ENCODE data around the gene DES. TPM values are rescaled to one million over a fixed set of nuclear protein-coding genes. Genes with fewer than 3 reads are reported as not detected.

DES gene
- total RNA-seq, 2 experiments from 2014 or later = not detected

- Mint-ChIP-seq H3K9me3 (no peaks in the 10 kb centered on the region), H3K4me3 (no peak overlapping the region), H3K27me3 (peaks cover 25% of the 10 kb centered on the region), H3K36me3 (no peaks in the 10 kb centered on the region), H3K4me1 (ENCODE audit: low read depth) (peaks cover 11% of the 10 kb centered on the region), H3K27ac (no peak overlapping the region)
- CTCF ChIA-PET = interaction anchor here (0.6 kb wide), 1 partner anchor 13 kb away, joined by 3 read pairs; no protein-coding TSS in a partner anchor
- DNase-seq = no peak
- POLR2A ChIA-PET = interaction anchor here (0.6 kb wide), 1 partner anchor 53 kb away, joined by 5 read pairs; no protein-coding TSS in a partner anchor
- intact Hi-C loops (cut with micrococcal nuclease) = loop anchor here (5.0 kb wide), 1 partner anchor 53 kb away; the partner anchor contains the start of gene GMPPA
Measured at GRCh38 chr2:219444566-219445091, 26.5 kb downstream of the DES start.

GRCh38 chr2:219445220-219445640 is 27.1 kb downstream of the DES start:
- H3K27me3 Mint-ChIP-seq = peaks cover 25% of the 10 kb centered on the region
- DNase-seq = no peak
- intact Hi-C loops (cut with micrococcal nuclease) = no loop called here
- no peak overlapping the region for H3K27ac Mint-ChIP-seq
- POLR2A ChIA-PET = no interaction called here
- H3K4me1 Mint-ChIP-seq (ENCODE audit: low read depth) = peaks cover 11% of the 10 kb centered on the region
- H3K4me3 Mint-ChIP-seq = no peak overlapping the region
- CTCF ChIA-PET = interaction anchor here (0.6 to 1.0 kb wide), 2 partner anchors 13 to 115 kb away, joined by 3 read pairs; no protein-coding TSS in a partner anchor
- H3K9me3 Mint-ChIP-seq = no peaks in the 10 kb centered on the region
- no peaks in the 10 kb centered on the region for H3K36me3 Mint-ChIP-seq

- Mint-ChIP-seq H3K27me3 (peaks cover 23% of the 10 kb centered on the region), H3K4me1 (ENCODE audit: low read depth) (peaks cover 8% of the 10 kb centered on the region), H3K36me3 (no peaks in the 10 kb centered on the region), H3K27ac (no peak overlapping the region), H3K4me3 (no peak overlapping the region), H3K9me3 (no peaks in the 10 kb centered on the region)
- intact Hi-C loops (cut with micrococcal nuclease) = no loop called here
- POLR2A ChIA-PET = no interaction called here
- CTCF ChIA-PET = interaction anchor here (0.9 to 1.4 kb wide), 3 partner anchors 13 to 114 kb away, joined by 3 to 5 read pairs (median 3); no protein-coding TSS in a partner anchor
- no peak for DNase-seq
Measured at GRCh38 chr2:219446101-219446504, 27.9 kb downstream of the DES start.

- POLR2A ChIA-PET = no interaction called here
- intact Hi-C loops (cut with micrococcal nuclease) = no loop called here
- H3K27ac Mint-ChIP-seq = no peak overlapping the region
Measured at GRCh38 chr2:219446689-219447088, 28.5 kb downstream of the DES start.

GRCh38 chr2:219447242-219448098 is 29.3 kb downstream of the DES start:
- ChIA-PET CTCF (interaction anchor here (0.9 to 1.4 kb wide), 4 partner anchors 12 to 94 kb away, joined by 3 to 6 read pairs (median 4); no protein-coding TSS in a partner anchor), POLR2A (no interaction called here)
- no peak for DNase-seq
- Mint-ChIP-seq H3K27me3 (peaks cover 22% of the 10 kb centered on the region), H3K4me1 (ENCODE audit: low read depth) (peaks cover 2% of the 10 kb centered on the region), H3K27ac (no peak overlapping the region), H3K9me3 (no peaks in the 10 kb centered on the region), H3K36me3 (no peaks in the 10 kb centered on the region), H3K4me3 (no peak overlapping the region)
- intact Hi-C loops (cut with micrococcal nuclease) = no loop called here

More at GRCh38 chr2:219446689-219447088, 28.5 kb downstream of the DES start:
- DNase-seq = no peak
- CTCF ChIA-PET = interaction anchor here (0.9 to 1.4 kb wide), 4 partner anchors 13 to 95 kb away, joined by 3 to 6 read pairs (median 4); no protein-coding TSS in a partner anchor
- Mint-ChIP-seq H3K27me3 (peaks cover 20% of the 10 kb centered on the region), H3K4me1 (ENCODE audit: low read depth) (peaks cover 3% of the 10 kb centered on the region), H3K9me3 (no peaks in the 10 kb centered on the region), H3K36me3 (no peaks in the 10 kb centered on the region), H3K4me3 (no peak overlapping the region)

- intact Hi-C loops (cut with micrococcal nuclease) = no loop called here
- Mint-ChIP-seq H3K4me3 (no peak overlapping the region), H3K9me3 (no peaks in the 10 kb centered on the region), H3K27ac (no peak overlapping the region), H3K27me3 (peaks cover 22% of the 10 kb centered on the region), H3K4me1 (ENCODE audit: low read depth) (no peaks in the 10 kb centered on the region), H3K36me3 (no peaks in the 10 kb centered on the region)
- DNase-seq = no peak
- ChIA-PET CTCF (interaction anchor here (1.4 kb wide), 1 partner anchor 81 kb away, joined by 7 read pairs; no protein-coding TSS in a partner anchor), POLR2A (no interaction called here)
Measured at GRCh38 chr2:219448099-219448775, 30.1 kb downstream of the DES start.

- DNase-seq = no peak
- Mint-ChIP-seq H3K36me3 (no peaks in the 10 kb centered on the region), H3K4me3 (no peak overlapping the region), H3K9me3 (no peaks in the 10 kb centered on the region), H3K27me3 (peaks cover 22% of the 10 kb centered on the region), H3K27ac (no peak overlapping the region), H3K4me1 (ENCODE audit: low read depth) (no peaks in the 10 kb centered on the region)
- ChIA-PET CTCF (interaction anchor here (1.4 kb wide), 1 partner anchor 81 kb away, joined by 7 read pairs; no protein-coding TSS in a partner anchor), POLR2A (no interaction called here)
- intact Hi-C loops (cut with micrococcal nuclease) = no loop called here
Measured at GRCh38 chr2:219448776-219449341, 30.7 kb downstream of the DES start.

- peaks cover 22% of the 10 kb centered on the region for H3K27me3 Mint-ChIP-seq
- no peak overlapping the region for H3K27ac Mint-ChIP-seq
- no peak overlapping the region for H3K4me3 Mint-ChIP-seq
- DNase-seq = no peak
- H3K9me3 Mint-ChIP-seq = no peaks in the 10 kb centered on the region
- H3K36me3 Mint-ChIP-seq = no peaks in the 10 kb centered on the region
- intact Hi-C loops (cut with micrococcal nuclease) = no loop called here
- no peaks in the 10 kb centered on the region for H3K4me1 Mint-ChIP-seq (ENCODE audit: low read depth)
- POLR2A ChIA-PET = no interaction called here
- CTCF ChIA-PET = interaction anchor here (1.4 kb wide), 1 partner anchor 80 kb away, joined by 7 read pairs; no protein-coding TSS in a partner anchor
Measured at GRCh38 chr2:219449609-219450008, 31.4 kb downstream of the DES start.

- H3K4me1 Mint-ChIP-seq (ENCODE audit: low read depth) = no peaks in the 10 kb centered on the region
- H3K9me3 Mint-ChIP-seq = no peaks in the 10 kb centered on the region
- H3K27ac Mint-ChIP-seq = no peak overlapping the region
- no peak for DNase-seq
- H3K27me3 Mint-ChIP-seq = peaks cover 19% of the 10 kb centered on the region
- no peak overlapping the region for H3K4me3 Mint-ChIP-seq
- no peaks in the 10 kb centered on the region for H3K36me3 Mint-ChIP-seq
- intact Hi-C loops (cut with micrococcal nuclease) = no loop called here
- POLR2A ChIA-PET = no interaction called here
- CTCF ChIA-PET = no interaction called here
Measured at GRCh38 chr2:219451661-219452360, 33.6 kb downstream of the DES start.

- Mint-ChIP-seq H3K27me3 (peaks cover 19% of the 10 kb centered on the region), H3K27ac (no peak overlapping the region), H3K4me3 (no peak overlapping the region), H3K4me1 (ENCODE audit: low read depth) (peaks cover under 1% of the 10 kb centered on the region), H3K9me3 (no peaks in the 10 kb centered on the region), H3K36me3 (no peaks in the 10 kb centered on the region)
- DNase-seq = no peak
- CTCF ChIA-PET = interaction anchor here (0.9 kb wide), 1 partner anchor 77 kb away, joined by 5 read pairs; no protein-coding TSS in a partner anchor
- POLR2A ChIA-PET = no interaction called here
- intact Hi-C loops (cut with micrococcal nuclease) = no loop called here
Measured at GRCh38 chr2:219452361-219453317, 34.5 kb downstream of the DES start.

Measured in activated CD4-positive, alpha-beta memory T cell treated with anti-CD3 and anti-CD28 coated beads for 36 hours (primary cell).